Endometrial microvascular endothelial cells (primary cell): Measurements from ENCODE around the gene FITM2. TPM values are rescaled to one million over a fixed set of nuclear protein-coding genes. Genes with fewer than 3 reads are reported as not detected.

Experiments
- in situ Hi-C: cut with HindIII; loops from 2 replicates; pipeline ENCODE4 v1.10.0; 2017; ENCODE audit warnings: low sequenced_read_pairs, low pct_unique_long_range_greater_than_20kb; ENCODE audit errors: inconsistent ontology term
- total RNA-seq: library from RNA; depleted of rRNA; stranded (reverse); fragments of >200 nt; gene quantifications from one replicate; pipeline ENCODE4 v1.2.3, GENCODE V29; 2015; ENCODE audit errors: inconsistent ontology term

FITM2 gene
- total RNA-seq, 1 donor from 2014 or later: 9.2 TPM

DNA sequence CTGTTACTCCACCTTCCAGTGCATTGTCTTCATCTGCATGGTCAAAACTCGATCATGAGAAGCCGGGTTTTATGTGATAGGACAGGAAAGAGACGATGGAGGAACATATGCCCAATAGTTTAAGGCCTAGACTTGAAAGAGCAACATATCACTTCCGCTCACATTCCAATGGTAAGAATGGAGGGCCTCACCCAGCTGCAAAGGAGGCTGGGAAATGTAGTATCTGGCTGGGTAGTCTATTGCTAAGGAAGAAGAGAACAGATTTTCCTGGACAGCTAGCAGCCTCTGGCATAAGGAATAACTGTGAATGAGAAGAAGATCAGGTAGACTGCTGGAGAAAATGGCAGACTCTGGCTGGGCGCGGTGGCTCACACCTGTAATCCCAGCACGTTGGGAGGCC lies 19.2 kb downstream of the FITM2 start:
- in situ Hi-C loops: no loop called here

DNA sequence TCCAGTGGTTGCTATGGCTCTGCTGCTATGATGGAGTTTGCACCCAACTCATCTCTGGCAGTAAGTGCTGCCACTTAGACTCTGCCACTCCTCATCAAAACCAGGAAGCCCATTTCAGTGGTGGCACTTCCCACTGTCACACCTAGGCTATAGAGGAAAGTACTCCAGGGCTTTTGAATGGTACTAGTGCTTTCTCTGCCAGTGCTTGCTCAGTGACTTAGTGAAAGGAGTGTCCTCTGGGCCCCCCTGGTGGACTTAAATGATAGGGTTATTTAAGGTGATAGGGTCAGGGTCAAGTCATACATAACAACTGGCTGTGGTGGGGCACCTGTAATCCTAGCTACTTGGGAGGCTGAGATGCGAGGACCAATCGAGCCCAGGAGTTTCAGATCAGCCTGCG lies 22.8 kb downstream of the FITM2 start:
- in situ Hi-C loops: no loop called here

DNA sequence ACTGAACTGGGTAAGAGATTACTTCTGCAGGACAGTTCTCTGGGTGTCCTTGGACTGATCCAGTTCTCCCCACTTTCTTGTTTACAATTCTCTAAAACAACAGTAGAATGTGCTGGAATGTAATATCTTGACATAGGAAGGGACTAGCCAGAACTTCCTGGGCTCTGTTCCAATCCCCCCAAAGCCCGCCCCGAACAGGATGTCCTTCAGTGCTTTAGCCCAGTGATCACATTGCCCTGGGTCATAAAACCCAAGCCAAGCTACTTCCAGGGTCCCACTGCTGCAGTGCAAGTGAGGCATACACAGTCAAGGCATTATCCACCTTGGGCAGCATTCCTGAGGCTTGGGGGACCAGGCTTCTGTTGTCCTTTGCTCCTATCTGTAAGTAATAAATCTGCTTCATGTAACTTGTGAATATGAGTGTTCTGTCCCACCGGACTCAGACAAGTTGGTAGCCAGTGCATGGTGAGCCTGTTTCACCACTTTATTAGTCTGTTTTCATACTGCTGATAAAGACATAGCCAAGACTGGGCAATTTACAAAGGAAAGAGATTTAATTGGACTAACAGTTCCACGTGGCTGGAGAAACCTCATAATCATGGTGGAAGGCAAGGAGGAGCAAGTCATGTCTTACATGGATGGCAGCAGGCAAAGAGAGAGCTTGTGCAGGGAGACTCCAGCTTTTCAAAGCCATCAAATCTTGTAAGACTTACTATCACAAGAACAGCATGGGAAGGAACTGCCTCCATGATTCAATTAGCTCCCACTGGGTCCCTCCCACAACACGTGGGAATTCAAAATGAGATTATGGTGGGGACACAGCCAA lies 23.5 kb downstream of the FITM2 start:
- in situ Hi-C loops: no loop called here

DNA sequence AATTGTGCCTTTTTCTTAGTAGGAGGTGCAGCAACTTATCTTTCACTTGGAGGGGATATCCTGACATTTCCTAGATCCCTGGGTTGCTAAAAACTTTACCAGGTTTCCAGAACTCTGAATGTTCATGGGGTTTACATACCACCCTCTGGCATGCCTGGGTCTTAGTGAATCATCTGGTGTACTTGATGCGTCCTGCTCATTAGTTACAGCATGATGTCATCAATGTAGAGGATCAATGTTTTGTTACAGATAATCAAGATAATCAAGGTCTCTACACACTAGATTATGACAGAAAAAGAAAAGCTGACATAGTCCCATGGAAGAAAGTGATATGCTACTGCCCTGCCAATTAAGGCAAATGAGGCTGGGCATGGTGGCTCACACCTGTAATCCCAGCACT lies 27.0 kb downstream of the FITM2 start:
- in situ Hi-C loops: no loop called here

DNA sequence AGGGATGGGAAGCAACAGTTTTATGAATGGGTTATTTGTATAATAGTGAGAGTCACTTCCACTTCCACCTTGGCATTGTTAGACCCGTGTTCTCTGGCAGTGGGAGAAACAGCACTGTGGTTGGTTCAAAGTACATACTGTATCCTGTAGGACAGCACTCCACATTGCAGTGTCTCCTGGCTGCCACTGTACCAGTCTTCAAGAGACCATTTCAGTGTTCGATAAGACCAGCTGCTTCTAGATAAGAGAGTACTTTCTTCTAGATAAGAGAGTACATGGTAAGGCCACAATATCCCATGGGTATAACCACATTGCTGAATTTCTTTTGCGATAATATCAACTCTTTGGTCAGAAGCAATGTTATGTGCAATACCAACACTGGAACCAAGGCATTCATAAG lies 28.8 kb downstream of the FITM2 start:
- in situ Hi-C loops: no loop called here

DNA sequence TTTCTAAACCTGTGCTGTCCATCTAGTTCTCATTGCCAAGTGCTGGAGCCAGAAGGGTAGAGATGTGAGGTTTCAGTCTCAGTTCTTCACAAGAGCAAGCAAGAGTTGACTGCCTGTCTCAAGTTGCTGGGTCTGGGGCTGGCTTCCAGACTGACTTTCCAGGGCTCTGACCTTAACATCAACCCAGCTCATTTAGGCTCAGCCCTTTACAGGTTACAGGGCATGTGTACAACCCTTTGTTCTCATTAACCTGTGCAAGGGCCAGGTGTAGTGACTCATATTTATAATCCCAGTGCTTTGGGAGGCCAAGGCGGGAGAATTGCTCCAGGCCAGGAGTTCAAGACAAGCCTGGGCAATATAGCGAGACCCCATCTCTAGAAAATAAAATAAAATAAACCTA lies 30.6 kb downstream of the FITM2 start:
- in situ Hi-C loops: no loop called here

DNA sequence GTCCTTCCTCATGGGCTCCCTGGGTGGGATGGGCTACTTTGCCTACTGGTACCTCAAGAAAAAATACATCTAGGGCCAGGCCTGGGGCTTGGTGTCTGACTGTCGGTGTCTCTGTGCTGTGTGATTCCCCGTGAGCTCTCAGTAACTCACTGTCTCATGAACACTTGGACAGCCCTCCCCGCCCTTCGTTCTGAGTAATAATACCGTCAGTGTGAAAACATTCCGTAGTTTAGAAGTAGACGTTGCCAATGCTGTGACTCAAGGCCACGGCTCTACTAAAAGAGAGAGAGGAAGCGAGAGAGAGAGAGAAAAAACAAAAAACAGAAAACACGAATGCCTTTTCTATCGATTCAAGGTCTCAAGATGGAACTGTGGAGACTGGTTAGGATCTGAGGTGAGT lies 31.8 kb downstream of the FITM2 start:
- in situ Hi-C loops: no loop called here

DNA sequence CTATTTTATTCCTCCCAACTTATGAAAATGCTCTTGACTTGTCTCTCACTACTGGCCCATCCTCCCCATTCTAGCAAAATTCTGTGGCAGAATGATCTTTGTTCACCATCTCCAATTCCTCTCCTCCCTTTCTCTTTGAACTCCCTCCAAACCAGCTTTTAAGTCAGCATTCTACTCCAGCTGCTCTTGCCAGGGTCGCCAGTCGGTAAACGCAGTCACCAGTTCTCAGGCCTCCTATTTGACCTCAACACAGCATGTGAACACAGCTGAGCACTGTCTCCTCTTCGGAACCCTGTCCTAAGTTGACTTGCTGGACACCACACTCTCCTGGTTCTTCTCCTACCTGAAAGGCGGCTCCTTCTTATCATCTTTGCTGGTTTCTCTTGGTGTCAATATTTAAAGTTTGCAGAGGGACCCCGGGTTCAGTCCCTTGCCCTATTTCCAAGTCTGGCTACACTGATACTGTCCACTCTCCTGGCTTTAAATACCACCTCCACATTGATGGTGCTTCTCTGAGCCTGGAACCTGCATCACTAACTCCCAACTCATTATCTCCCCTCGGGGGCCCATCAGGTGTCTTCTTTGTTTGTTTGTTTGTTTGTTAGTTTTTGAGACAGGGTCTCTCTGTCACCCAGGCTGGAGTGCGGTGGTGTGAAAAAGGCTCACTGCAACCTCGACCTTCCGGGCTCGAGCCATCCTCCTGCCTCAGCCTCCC lies 36.5 kb downstream of the FITM2 start:
- in situ Hi-C loops: no loop called here

DNA sequence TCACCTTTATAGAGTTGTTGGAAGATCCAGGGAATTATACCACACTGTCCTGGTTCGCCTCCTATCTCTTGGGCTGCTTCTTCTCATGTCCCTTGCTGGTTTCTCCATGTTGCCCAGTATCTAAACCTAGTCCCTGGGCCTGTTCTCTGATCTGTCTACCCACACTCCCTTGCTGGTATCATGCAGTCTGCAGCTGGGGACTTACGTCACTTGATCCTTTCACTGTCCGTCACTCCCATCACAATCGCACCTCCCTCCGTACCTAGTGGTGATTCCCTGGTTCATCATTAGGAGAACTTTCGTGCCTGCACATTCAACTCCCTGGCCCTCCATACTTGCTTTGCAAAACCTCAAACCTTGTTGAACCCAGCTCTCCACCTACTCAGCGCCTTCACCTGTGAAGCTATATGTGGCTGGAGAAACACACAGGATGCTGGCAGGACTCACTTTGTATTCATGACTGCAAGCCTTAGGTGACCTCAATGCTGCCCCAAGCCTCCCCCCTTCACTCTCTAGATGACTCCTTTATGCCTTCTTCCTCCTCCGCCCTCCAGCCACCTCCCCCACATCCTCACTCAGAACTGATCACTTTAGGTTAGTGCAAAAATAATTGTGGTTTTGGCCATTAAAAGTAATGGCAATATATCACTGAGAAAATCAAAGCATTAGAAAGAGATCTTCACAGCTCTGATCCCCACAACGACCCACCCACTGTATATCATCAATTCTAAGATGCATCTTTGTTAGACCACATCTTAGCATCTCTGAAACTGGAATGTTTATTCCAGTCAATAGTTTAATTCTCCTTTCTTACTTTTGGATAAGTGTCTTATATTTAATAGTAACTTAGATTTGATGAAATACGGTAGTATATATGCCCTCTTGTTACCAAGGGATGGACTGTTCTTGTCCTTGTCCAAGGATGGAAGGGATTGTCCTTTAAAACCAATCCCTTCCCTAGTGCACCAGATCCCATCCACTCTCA lies 37.5 kb downstream of the FITM2 start:
- in situ Hi-C loops: no loop called here

DNA sequence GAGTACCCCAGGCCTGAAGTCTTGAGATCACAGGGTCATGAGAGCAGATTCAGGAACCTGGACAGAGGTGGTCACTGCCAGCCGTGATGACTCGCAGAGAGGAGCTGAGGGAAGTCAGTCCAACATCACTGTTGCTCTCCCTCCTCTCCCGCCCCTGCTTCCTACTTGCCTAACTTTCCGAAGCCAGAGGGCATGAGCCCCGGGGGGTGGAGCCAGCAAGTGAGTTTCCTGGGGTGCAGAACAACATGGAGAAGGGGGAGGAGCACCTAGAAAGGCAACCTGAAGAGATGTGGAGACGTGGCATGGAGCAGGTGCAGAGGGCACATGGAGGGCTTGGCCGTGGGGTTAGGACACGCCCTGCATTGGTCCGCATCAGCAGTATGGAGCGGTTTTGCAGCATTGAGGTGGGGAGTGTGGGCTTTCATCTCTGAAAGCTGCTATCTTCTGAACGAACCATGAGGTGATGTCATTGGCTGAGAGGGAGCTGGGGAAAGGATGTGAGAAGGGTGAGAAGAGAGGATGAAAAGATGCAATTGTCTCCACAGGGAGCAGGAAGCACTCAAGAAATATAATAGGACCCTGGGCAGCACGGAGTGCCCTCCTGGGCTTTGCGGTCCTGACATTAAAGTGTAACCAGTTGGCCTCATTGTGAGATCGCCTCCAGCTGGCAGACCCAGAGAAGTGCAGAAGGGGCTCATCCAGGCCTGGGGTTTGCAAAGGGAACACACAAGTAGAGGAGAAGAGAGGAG lies 38.9 kb downstream of the FITM2 start:
- in situ Hi-C loops: no loop called here

DNA sequence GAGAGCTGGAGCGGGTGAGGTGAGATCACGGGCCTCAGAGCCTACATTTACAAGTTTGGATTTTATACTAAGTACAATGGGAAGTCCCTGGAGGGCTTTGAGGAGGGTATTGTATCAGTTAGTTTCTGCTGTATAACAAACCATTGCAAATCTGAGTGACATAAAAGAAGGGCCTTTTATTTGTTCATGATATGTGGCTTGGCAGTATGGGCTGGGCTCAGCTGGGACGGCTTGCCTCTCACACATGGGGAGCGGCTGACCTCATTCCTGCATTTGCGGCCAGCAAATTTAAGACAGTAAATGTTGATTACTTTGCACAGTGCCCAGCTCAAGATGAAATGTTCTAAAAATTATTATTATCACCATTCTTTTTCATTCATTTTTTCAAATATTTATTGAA lies 42.2 kb downstream of the FITM2 start:
- in situ Hi-C loops: no loop called here

DNA sequence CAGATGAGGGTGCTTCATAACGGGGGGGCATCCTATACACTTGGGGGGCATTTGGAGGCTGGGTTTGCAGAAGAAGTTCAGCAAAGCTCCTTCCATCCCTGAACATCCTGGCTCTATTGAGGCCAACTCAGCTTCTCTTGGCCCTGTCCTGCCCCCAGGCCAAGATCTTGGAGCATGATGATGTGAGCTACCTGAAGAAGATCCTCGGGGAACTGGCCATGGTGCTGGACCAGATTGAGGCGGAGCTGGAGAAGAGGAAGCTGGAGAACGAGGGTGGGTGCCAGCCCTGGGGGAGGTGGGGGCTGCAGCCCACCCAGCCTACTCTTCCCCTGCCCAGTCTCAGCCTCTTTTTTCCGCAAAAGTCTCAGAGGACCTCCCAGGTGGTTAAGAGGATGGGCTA lies 46.7 kb downstream of the FITM2 start:
- in situ Hi-C loops: no loop called here

DNA sequence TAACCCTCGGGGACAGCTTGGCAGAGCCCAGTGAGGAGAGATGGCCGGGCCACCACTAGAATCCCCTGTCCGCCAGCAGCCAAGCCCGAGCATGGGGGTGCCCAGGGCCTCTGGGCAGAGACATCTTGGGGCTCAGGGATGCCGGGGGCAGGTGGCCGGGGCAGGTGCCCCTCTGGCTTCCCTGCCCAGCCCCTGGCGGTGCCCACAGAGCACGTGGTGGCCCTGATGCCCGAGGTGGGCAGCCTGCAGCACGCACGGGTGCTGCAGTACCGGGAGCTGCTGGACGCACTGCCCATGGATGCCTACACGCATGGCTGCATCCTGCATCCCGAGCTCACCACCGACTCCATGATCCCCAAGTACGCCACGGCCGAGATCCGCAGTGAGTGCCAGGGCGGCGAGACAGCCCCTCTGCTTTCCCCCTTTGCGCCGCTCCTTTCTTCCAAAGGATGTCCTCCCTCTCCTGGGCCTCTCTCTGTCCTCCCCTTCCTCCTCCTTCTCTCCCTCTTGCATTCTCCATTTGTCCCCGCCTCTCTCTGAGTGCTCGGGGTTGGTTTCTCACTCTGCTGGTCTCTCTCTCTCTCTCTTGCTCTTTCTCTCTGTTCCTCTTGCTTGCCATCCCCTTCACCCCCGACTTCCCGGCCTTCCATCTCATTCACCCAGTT lies 52.6 kb downstream of the FITM2 start:
- in situ Hi-C loops: no loop called here

DNA sequence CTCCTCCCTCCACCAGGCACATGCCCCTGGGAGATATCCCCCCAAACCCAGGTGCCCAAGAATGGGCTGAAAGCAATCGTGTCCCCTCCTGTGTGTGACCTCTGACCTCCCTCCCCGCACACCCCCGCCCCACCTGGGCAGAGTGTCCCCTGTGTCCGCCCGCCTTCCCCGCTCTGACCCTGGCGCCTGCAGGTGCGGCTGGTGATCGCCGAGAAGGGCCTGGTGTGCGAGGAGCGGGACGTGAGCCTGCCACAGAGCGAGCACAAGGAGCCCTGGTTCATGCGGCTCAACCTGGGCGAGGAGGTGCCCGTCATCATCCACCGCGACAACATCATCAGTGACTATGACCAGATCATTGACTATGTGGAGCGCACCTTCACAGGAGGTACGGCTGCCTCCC lies 54.0 kb downstream of the FITM2 start:
- in situ Hi-C loops: no loop called here

DNA sequence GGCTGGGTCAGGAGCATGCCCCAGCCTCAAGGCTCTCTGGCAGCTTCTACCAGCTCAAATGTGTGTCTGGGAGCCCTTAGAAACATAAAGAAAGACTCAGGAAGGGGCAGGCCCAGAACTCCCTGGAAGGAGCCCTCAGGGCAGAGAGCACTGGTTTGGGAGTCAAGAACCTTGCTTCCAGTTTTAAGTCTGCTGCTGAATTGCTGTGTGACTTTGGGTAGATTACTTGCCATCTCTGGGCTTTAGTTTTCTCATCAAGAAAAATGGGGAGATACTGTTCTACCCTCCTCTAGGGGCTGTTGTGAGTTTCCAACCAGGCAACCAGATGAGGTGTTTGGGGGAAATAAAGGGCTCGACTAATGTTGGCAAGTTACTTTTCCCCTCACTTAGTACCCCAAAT lies 55.1 kb downstream of the FITM2 start:
- in situ Hi-C loops: no loop called here

DNA sequence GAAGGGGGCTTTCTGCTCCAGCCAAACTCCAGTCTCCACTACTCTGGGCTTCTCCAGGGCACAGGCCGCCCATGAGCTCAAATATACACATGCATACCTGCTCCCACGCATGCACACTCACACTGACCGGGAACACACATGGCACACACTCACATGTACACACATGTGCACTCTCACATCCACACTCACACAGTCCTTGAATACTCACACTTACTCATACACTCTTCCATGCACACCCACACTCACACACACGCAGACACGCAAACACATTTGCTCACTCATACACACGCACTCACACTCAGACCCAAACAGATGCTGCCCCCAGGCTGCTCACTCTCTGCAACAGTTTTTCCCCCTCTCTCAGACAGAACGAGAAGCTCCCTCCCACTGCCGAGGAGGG lies 56.9 kb downstream of the FITM2 start:
- in situ Hi-C loops: no loop called here

DNA sequence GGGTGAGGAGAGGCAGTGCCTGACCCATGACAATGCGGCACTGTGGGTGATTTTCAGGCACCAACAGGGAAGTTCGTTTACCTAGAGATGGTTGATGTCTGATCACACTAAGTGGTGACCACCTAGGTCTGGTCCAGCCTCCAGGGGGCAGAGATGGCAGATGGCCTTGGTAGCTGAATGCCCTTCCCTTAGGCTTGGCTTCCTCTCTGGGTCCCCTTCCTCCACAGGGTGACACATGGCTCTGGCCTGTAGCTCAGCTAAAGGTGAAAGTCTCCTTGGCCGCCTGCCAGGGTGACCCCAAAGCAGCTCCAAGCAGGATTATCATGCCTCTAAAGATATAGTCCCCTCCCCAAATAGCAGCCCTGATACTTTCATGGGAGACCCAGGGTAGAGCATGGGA lies 57.5 kb downstream of the FITM2 start:
- in situ Hi-C loops: no loop called here
